ENCODE results near the gene NLGN1.

GRCh38 chr3:173897631-173898030 is 500.1 kb downstream of the NLGN1 start:
- TF ChIP-seq POLR2A (IDR thresholded peaks at IDR 0.05) (no peak), CTCF (IDR thresholded peaks at IDR 0.05) (no peak), EP300 (IDR thresholded peaks at IDR 0.05) (no peak)

All from suprapubic skin (tissue), 3 donors.